ENCODE measurements around the gene TGM3. TPM values are rescaled to one million over a fixed set of nuclear protein-coding genes. Genes with fewer than 3 reads are reported as not detected.

Gene TGM3
- total RNA-seq, 2 experiments from 2014 or later: not detected

- Mint-ChIP-seq H3K36me3 (ENCODE audit: low read depth) (no peaks in the 10 kb centered on the region), H3K27ac (no peak overlapping the region), H3K4me3 (no peak overlapping the region), H3K9me3 (ENCODE audit: insufficient read depth) (no peaks in the 10 kb centered on the region), H3K4me1 (ENCODE audit: low read depth) (peaks cover 6% of the 10 kb centered on the region), H3K27me3 (ENCODE audit: low read depth) (peaks cover 5% of the 10 kb centered on the region)
- DNase-seq (no peak), ATAC-seq (no peak)
- ChIA-PET POLR2A (no interaction called here), CTCF (no interaction called here)
Observed at GRCh38 chr20:2300002-2300401, 4.2 kb downstream of the TGM3 start.

- Mint-ChIP-seq H3K27ac (no peak overlapping the region), H3K4me3 (no peak overlapping the region), H3K4me1 (ENCODE audit: low read depth) (peaks cover 6% of the 10 kb centered on the region), H3K36me3 (ENCODE audit: low read depth) (no peaks in the 10 kb centered on the region), H3K27me3 (ENCODE audit: low read depth) (peaks cover 5% of the 10 kb centered on the region), H3K9me3 (ENCODE audit: insufficient read depth) (no peaks in the 10 kb centered on the region)
- ATAC-seq (no peak), DNase-seq (no peak)
- ChIA-PET POLR2A (no interaction called here), CTCF (no interaction called here)
Observed at GRCh38 chr20:2300420-2300819, 4.6 kb downstream of the TGM3 start.

GRCh38 chr20:2301164-2301622, 5.4 kb downstream of the TGM3 start:
- CTCF ChIA-PET: no interaction called here
- peaks cover 6% of the 10 kb centered on the region for H3K4me1 Mint-ChIP-seq (ENCODE audit: low read depth)
- H3K27ac Mint-ChIP-seq: no peak overlapping the region
- H3K9me3 Mint-ChIP-seq (ENCODE audit: insufficient read depth): no peaks in the 10 kb centered on the region
- peaks cover 5% of the 10 kb centered on the region for H3K27me3 Mint-ChIP-seq (ENCODE audit: low read depth)
- POLR2A ChIA-PET: no interaction called here
- H3K4me3 Mint-ChIP-seq: no peak overlapping the region
- no peak for ATAC-seq
- H3K36me3 Mint-ChIP-seq (ENCODE audit: low read depth): no peaks in the 10 kb centered on the region
- DNase-seq: no peak

GRCh38 chr20:2302384-2303060, 6.7 kb downstream of the TGM3 start:
- DNase-seq: no peak
- CTCF ChIA-PET: no interaction called here
- Mint-ChIP-seq H3K27me3 (ENCODE audit: low read depth) (peaks cover 5% of the 10 kb centered on the region), H3K36me3 (ENCODE audit: low read depth) (no peaks in the 10 kb centered on the region), H3K4me3 (no peak overlapping the region), H3K9me3 (ENCODE audit: insufficient read depth) (no peaks in the 10 kb centered on the region), H3K27ac (no peak overlapping the region), H3K4me1 (ENCODE audit: low read depth) (peaks cover 6% of the 10 kb centered on the region)
- POLR2A ChIA-PET: no interaction called here
- ATAC-seq: no peak

- Mint-ChIP-seq H3K4me3 (no peak overlapping the region), H3K27ac (no peak overlapping the region), H3K9me3 (ENCODE audit: insufficient read depth) (no peaks in the 10 kb centered on the region), H3K27me3 (ENCODE audit: low read depth) (peaks cover 5% of the 10 kb centered on the region), H3K36me3 (ENCODE audit: low read depth) (no peaks in the 10 kb centered on the region), H3K4me1 (ENCODE audit: low read depth) (peaks cover 6% of the 10 kb centered on the region)
- no peak for DNase-seq
- ChIA-PET CTCF (no interaction called here), POLR2A (no interaction called here)
- ATAC-seq: no peak
Observed at GRCh38 chr20:2303673-2304072, 7.9 kb downstream of the TGM3 start.

GRCh38 chr20:2304180-2304579, 8.4 kb downstream of the TGM3 start:
- POLR2A ChIA-PET: no interaction called here
- DNase-seq (no peak), ATAC-seq (no peak)
- peaks cover 6% of the 10 kb centered on the region for H3K4me1 Mint-ChIP-seq (ENCODE audit: low read depth)
- peaks cover 5% of the 10 kb centered on the region for H3K27me3 Mint-ChIP-seq (ENCODE audit: low read depth)
- CTCF ChIA-PET: no interaction called here
- H3K9me3 Mint-ChIP-seq (ENCODE audit: insufficient read depth): no peaks in the 10 kb centered on the region
- H3K27ac Mint-ChIP-seq: no peak overlapping the region
- no peak overlapping the region for H3K4me3 Mint-ChIP-seq
- H3K36me3 Mint-ChIP-seq (ENCODE audit: low read depth): no peaks in the 10 kb centered on the region

- H3K36me3 Mint-ChIP-seq (ENCODE audit: low read depth): no peaks in the 10 kb centered on the region
- H3K27ac Mint-ChIP-seq: no peak overlapping the region
- peaks cover 5% of the 10 kb centered on the region for H3K27me3 Mint-ChIP-seq (ENCODE audit: low read depth)
Observed at GRCh38 chr20:2305029-2305428, 9.2 kb downstream of the TGM3 start.

GRCh38 chr20:2305479-2305878, 9.7 kb downstream of the TGM3 start:
- peaks cover 6% of the 10 kb centered on the region for H3K4me1 Mint-ChIP-seq (ENCODE audit: low read depth)
- H3K27me3 Mint-ChIP-seq (ENCODE audit: low read depth): peaks cover 5% of the 10 kb centered on the region
- POLR2A ChIA-PET: no interaction called here
- H3K9me3 Mint-ChIP-seq (ENCODE audit: insufficient read depth): no peaks in the 10 kb centered on the region
- H3K4me3 Mint-ChIP-seq: no peak overlapping the region
- H3K36me3 Mint-ChIP-seq (ENCODE audit: low read depth): no peaks in the 10 kb centered on the region
- H3K27ac Mint-ChIP-seq: no peak overlapping the region
- DNase-seq (no peak), ATAC-seq (no peak)
- CTCF ChIA-PET: no interaction called here

More at GRCh38 chr20:2305029-2305428, 9.2 kb downstream of the TGM3 start:
- ChIA-PET POLR2A (no interaction called here), CTCF (no interaction called here)
- Mint-ChIP-seq H3K4me3 (no peak overlapping the region), H3K4me1 (ENCODE audit: low read depth) (peaks cover 6% of the 10 kb centered on the region), H3K9me3 (ENCODE audit: insufficient read depth) (no peaks in the 10 kb centered on the region)
- ATAC-seq (no peak), DNase-seq (no peak)

GRCh38 chr20:2305946-2306345, 10.1 kb downstream of the TGM3 start:
- H3K4me1 Mint-ChIP-seq (ENCODE audit: low read depth): peaks cover 4% of the 10 kb centered on the region
- ChIA-PET CTCF (no interaction called here), POLR2A (no interaction called here)
- ATAC-seq (no peak), DNase-seq (no peak)
- no peaks in the 10 kb centered on the region for H3K36me3 Mint-ChIP-seq (ENCODE audit: low read depth)
- no peaks in the 10 kb centered on the region for H3K9me3 Mint-ChIP-seq (ENCODE audit: insufficient read depth)
- H3K27ac Mint-ChIP-seq: no peak overlapping the region
- H3K27me3 Mint-ChIP-seq (ENCODE audit: low read depth): peaks cover 3% of the 10 kb centered on the region
- no peak overlapping the region for H3K4me3 Mint-ChIP-seq

GRCh38 chr20:2307136-2307535, 11.3 kb downstream of the TGM3 start:
- ATAC-seq: no peak
- no peaks in the 10 kb centered on the region for H3K36me3 Mint-ChIP-seq (ENCODE audit: low read depth)
- no peak overlapping the region for H3K4me3 Mint-ChIP-seq
- no peaks in the 10 kb centered on the region for H3K9me3 Mint-ChIP-seq (ENCODE audit: insufficient read depth)
- H3K27ac Mint-ChIP-seq: no peak overlapping the region
- ChIA-PET POLR2A (no interaction called here), CTCF (no interaction called here)
- DNase-seq: no peak
- H3K4me1 Mint-ChIP-seq (ENCODE audit: low read depth): no peaks in the 10 kb centered on the region
- H3K27me3 Mint-ChIP-seq (ENCODE audit: low read depth): peaks cover 2% of the 10 kb centered on the region

- POLR2A ChIA-PET: no interaction called here
- H3K4me1 Mint-ChIP-seq (ENCODE audit: low read depth): no peaks in the 10 kb centered on the region
- H3K9me3 Mint-ChIP-seq (ENCODE audit: insufficient read depth): no peaks in the 10 kb centered on the region
- CTCF ChIA-PET: no interaction called here
- H3K4me3 Mint-ChIP-seq: no peak overlapping the region
- DNase-seq (no peak), ATAC-seq (no peak)
- no peak overlapping the region for H3K27ac Mint-ChIP-seq
- no peaks in the 10 kb centered on the region for H3K36me3 Mint-ChIP-seq (ENCODE audit: low read depth)
- no peaks in the 10 kb centered on the region for H3K27me3 Mint-ChIP-seq (ENCODE audit: low read depth)
Observed at GRCh38 chr20:2311329-2311728, 15.5 kb downstream of the TGM3 start.

- H3K9me3 Mint-ChIP-seq (ENCODE audit: insufficient read depth): no peaks in the 10 kb centered on the region
- ChIA-PET POLR2A (no interaction called here), CTCF (interaction anchor here (0.8 kb wide), 1 partner anchor 139 kb away, joined by 3 read pairs; no protein-coding TSS in a partner anchor)
- no peak overlapping the region for H3K27ac Mint-ChIP-seq
- no peak for ATAC-seq
- no peaks in the 10 kb centered on the region for H3K36me3 Mint-ChIP-seq (ENCODE audit: low read depth)
- H3K4me1 Mint-ChIP-seq (ENCODE audit: low read depth): no peaks in the 10 kb centered on the region
- no peak overlapping the region for H3K4me3 Mint-ChIP-seq
- H3K27me3 Mint-ChIP-seq (ENCODE audit: low read depth): no peaks in the 10 kb centered on the region
- no peak for DNase-seq
Observed at GRCh38 chr20:2312876-2313275, 17.1 kb downstream of the TGM3 start.

GRCh38 chr20:2313316-2313715, 17.5 kb downstream of the TGM3 start:
- ChIA-PET POLR2A (no interaction called here), CTCF (interaction anchor here (0.8 kb wide), 1 partner anchor 139 kb away, joined by 3 read pairs; no protein-coding TSS in a partner anchor)
- DNase-seq (no peak), ATAC-seq (no peak)
- Mint-ChIP-seq H3K4me3 (no peak overlapping the region), H3K4me1 (ENCODE audit: low read depth) (no peaks in the 10 kb centered on the region), H3K27ac (no peak overlapping the region), H3K27me3 (ENCODE audit: low read depth) (no peaks in the 10 kb centered on the region), H3K9me3 (ENCODE audit: insufficient read depth) (no peaks in the 10 kb centered on the region), H3K36me3 (ENCODE audit: low read depth) (no peaks in the 10 kb centered on the region)

All from activated CD8-positive, alpha-beta T cell treated with anti-CD3 and anti-CD28 coated beads, Interleukin-2, amount 10 ng/mL, durations not matched to agents 7 days and 5 days (primary cell).